HG02981 (cell line): Measurements from ENCODE around the gene F8A1.
"Not testable (repeated sequence)": the region's sequence is repeated elsewhere in the genome, so short reads cannot be mapped to it uniquely, and the experiment has no call there.

Experiments used
- ATAC-seq: cut with Tn5 transposase; IDR thresholded peaks from one replicate; pipeline ENCODE4 v1.9.1; 2021; ENCODE audit warnings: mild to moderate bottlenecking, moderate library complexity; ENCODE audit not compliant: unreplicated experiment

F8A1 gene

DNA sequence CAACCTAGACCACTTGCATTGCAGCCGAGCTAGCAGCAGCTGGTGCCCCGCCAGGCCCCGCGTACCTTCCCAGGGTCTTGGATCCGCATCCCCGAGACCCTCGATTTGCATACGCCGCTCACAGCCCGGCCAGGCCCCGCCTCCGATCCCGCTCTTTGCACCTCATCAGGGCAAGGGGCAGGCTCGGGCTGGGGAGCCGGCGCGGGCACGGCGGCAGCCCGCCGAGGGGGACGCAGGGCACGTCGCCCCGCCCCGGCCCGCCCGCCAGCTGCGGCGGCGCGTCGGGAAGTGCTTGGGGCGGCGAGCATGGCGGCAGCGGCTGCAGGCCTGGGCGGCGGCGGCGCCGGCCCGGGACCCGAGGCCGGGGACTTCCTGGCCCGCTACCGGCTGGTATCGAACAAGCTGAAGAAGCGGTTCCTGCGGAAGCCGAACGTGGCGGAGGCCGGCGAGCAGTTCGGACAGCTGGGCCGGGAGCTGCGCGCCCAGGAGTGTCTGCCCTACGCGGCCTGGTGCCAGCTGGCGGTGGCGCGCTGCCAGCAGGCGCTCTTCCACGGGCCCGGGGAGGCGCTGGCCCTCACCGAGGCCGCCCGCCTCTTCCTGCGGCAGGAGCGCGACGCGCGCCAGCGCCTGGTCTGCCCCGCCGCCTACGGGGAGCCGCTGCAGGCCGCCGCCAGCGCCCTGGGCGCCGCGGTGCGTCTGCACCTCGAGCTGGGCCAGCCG is at the start of gene F8A1:
F8A1 (plus strand) TSS at position 287 of the 720 bp plus-strand sequence; CDS start at position 307, 20 bp downstream.
- ATAC-seq: peak; percentile 52

GRCh38 chrX:154840856-154841255 is 45.3 kb upstream of the F8A1 start:
- no peak for ATAC-seq

DNA sequence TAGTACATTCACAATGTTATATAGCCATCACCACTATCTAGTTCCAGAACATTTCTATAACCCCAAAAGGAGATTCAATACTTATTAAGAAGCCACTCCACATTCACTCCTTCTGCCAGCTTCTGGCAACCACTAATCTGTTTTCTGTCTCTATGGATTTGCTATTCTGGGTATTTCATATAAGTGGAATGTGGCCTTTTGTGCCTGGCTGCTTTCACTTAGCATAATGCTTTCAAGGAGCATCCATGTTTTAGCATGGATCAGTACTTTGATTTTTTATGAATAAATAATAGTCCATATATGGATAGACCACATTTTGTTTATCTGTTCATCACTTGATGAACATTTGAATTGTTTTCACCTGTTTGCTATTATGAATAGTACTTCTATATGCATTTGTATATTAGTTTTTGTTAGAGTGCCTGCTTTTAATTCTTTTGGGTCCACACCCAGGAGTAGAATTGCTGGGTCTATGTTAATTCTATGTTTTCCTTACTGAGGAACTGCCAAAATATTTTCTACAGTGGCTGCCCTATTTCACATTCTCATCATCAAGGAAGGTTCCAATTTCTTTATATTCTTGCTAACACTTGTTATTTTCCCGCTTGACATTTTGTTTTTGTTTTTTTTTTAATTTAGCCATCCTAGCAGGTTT is 35.1 kb upstream of the F8A1 start:
- no peak for ATAC-seq

DNA sequence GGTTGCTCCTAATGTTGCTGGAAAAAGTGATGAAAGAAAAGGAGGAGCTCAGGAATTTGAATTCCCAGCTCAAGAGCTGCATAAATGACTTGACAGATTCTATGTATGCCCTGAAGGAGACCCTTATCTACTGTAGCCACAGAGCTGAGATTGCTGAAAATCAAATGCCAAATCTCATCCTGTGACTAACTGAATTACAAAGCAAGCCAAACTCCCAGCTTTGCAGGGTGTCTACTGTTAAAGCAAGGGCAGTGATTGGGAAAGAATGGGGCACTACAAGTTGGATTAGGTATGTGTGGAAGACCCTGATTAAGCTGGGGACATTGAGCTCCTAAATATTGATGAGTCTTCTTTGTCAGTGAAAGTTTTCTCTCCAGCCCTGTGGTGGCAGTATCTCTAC is 30.9 kb upstream of the F8A1 start:
- ATAC-seq: no peak

GRCh38 chrX:154868522-154868921 is 17.6 kb upstream of the F8A1 start:
- ATAC-seq: not testable (repeated sequence)

GRCh38 chrX:154873329-154873728 is 12.8 kb upstream of the F8A1 start:
- ATAC-seq: no peak

- ATAC-seq: not testable (repeated sequence)
Measured at GRCh38 chrX:154884069-154884468, 2.1 kb upstream of the F8A1 start.

- not testable (repeated sequence) for ATAC-seq
Measured at GRCh38 chrX:154885057-154885456, 1.1 kb upstream of the F8A1 start.

GRCh38 chrX:154885549-154885948 is 606 bp upstream of the F8A1 start:
- not testable (repeated sequence) for ATAC-seq

GRCh38 chrX:154886789-154887221 is 650 bp downstream of the F8A1 start:
- ATAC-seq: peak; percentile 51

- no peak for ATAC-seq
Measured at GRCh38 chrX:154890990-154891639, 5.0 kb downstream of the F8A1 start.

GRCh38 chrX:154892296-154892695 is 6.1 kb downstream of the F8A1 start:
- ATAC-seq: no peak

DNA sequence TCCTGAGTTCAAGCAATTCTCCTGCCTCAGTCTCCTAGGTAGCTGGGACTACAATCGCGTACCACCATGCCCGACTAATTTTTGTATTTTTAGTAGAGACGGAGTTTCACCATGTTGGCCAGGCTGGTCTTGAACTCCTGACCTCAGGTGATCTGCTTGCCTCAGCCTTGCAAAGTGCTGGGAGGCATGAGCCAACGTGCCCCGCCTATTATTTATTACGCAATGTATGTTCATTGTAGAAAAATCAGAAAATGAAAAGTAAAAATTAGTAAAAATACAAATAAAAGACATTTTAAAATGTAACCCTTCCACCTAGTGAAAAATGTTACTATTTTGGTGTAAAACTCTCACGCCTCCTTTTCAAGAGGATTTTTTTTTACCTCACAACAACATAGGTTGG is 14.2 kb downstream of the F8A1 start:
- no peak for ATAC-seq

- no peak for ATAC-seq
Measured at GRCh38 chrX:154902408-154902807, 16.3 kb downstream of the F8A1 start.

DNA sequence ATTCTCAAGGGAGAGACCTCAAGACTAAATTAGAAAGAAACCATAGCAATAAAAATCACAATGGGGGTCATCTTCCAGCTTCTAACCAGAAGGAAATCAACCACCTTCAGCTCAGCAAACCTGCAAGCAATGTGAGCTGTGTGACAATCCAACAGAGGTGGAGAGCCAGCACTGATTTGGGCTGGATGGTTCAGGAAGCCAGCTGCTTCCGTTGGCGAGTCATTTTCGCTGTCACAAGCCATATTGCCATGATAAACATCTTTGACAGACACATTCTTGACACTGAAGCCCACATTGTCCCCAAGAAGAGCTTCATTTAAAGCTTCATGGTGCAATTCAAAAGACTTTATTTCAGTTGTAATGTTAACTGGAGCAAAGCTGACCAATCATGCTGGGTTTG is 22.7 kb downstream of the F8A1 start:
- no peak for ATAC-seq

- ATAC-seq: not testable (repeated sequence)
Measured at GRCh38 chrX:154910048-154910447, 23.9 kb downstream of the F8A1 start.

DNA sequence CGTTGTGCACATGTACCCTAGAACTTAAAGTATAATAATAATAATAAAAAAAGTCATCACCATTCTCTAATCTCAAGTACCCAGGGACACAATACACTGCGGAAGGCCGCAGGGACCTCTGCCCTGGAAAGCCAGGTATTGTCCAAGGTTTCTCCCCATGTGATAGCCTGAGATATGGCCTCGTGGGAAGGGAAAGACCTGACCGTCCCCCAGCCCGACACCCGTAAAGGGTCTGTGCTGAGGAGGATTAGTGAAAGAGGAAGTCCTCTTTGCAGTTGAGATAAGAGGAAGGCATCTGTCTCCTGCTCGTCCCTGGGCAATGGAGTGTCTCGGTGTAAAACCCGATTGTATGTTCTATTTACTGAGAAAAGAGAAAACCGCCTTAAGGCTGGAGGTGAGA is 24.4 kb downstream of the F8A1 start:
- not testable (repeated sequence) for ATAC-seq

DNA sequence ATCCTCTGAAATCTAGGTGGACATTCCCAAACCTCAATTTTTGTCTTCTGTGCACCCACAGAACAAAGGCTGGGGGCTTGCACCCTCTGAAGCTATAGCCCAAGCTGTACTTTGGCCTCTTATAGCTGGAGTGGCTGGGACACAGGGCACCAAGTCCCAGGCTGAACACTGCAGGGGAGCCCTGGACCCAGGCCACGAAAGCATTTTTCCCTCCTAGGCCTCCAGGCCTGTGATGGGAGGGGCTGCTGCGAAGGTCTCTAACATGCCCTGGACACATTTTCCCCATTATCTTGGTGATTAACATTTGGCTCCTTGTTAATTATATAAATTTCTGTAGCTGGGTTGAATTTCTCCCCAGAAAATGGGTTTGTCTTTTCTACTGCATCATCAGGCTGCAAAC is 27.9 kb downstream of the F8A1 start:
- ATAC-seq: no peak

DNA sequence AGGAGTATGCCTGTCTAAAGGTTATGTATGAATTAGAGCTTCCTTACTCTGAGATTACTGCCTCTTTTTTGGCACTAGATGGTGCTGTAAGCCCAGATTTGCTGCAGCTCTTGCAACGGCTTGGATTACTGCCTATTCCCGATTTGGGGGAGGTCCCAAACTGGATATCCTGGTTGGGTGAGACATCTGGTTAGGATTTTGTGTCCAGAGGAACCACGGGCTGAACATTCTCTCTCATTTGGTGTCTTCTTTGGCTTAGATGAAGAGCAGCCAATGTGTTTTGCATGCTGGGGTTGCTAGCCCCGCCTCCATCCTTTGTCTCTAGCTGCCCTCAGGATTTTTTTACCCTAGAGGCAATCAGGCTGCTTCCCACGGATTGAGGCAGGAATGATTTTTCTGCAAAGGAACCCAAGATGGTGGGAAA is 31.9 kb downstream of the F8A1 start:
- ATAC-seq: no peak

- ATAC-seq: not testable (repeated sequence)
Measured at GRCh38 chrX:154924771-154925170, 38.6 kb downstream of the F8A1 start.
